Astrocyte (in vitro differentiated cells and primary cell): ENCODE results near the gene PAQR6. TPM values are rescaled to one million over a fixed set of nuclear protein-coding genes. Genes with fewer than 3 reads are reported as not detected.

ENCODE experiments used
- DNase-seq: peaks from one replicate; pipeline ENCODE4 v3.0.0-alpha.2; 2010; ENCODE audit warnings: low read depth
- FAIRE-seq: peaks from 2 replicates; lab custom pipeline; 2011; peaks lifted over from hg19 to GRCh38; lab: Jason Lieb, UNC
- H2AFZ ChIP-seq: 2 replicates; pipeline ENCODE4 v1.6.0; 2012; ENCODE audit warnings: low read depth, low read length, inconsistent platforms
- H3K27ac ChIP-seq: 2 replicates; pipeline ENCODE4 v1.5.1; 2011; ENCODE audit warnings: low read depth, low read length, inconsistent platforms
- H3K27me3 ChIP-seq: 2 replicates; pipeline ENCODE4 v1.6.0; 2011; ENCODE audit warnings: low read length, inconsistent platforms; ENCODE audit not compliant: insufficient read depth
- H3K36me3 ChIP-seq: 2 replicates; pipeline ENCODE4 v1.5.1; 2011; ENCODE audit warnings: low read length, inconsistent platforms; ENCODE audit not compliant: insufficient read depth
- H3K4me1 ChIP-seq: 2 replicates; pipeline ENCODE4 v1.5.1; 2011; ENCODE audit warnings: low read length, inconsistent platforms; ENCODE audit not compliant: insufficient read depth
- H3K4me2 ChIP-seq: 2 replicates; pipeline ENCODE4 v1.6.0; 2012; ENCODE audit warnings: low read length, inconsistent platforms
- H3K4me3 ChIP-seq: 2 replicates; pipeline ENCODE4 v1.5.1; 2011; ENCODE audit warnings: low read depth, mild to moderate bottlenecking, low read length, inconsistent platforms; ENCODE audit not compliant: insufficient read depth
- H3K79me2 ChIP-seq: 2 replicates; pipeline ENCODE4 v1.6.0; 2012; ENCODE audit warnings: mild to moderate bottlenecking, low read length, inconsistent platforms; ENCODE audit not compliant: insufficient read depth
- H3K9ac ChIP-seq: 2 replicates; pipeline ENCODE4 v1.6.0; 2012; ENCODE audit warnings: mild to moderate bottlenecking, low read length, inconsistent platforms
- H3K9me3 ChIP-seq: 2 replicates; pipeline ENCODE4 v1.5.1; 2012; ENCODE audit warnings: low read depth, mild to moderate bottlenecking, low read length, inconsistent platforms; ENCODE audit not compliant: insufficient read depth
- H4K20me1 ChIP-seq: 2 replicates; pipeline ENCODE4 v1.6.0; 2012; ENCODE audit warnings: low read length, inconsistent platforms; ENCODE audit not compliant: insufficient read depth
- H3K27ac Mint-ChIP-seq: one replicate; pipeline ENCODE4 v1.8.0; 2021; ENCODE audit warnings: mild to moderate bottlenecking, mixed read lengths; ENCODE audit not compliant: unreplicated experiment
- H3K27me3 Mint-ChIP-seq: one replicate; pipeline ENCODE4 v1.8.0; 2021; ENCODE audit warnings: low read depth, mixed read lengths; ENCODE audit not compliant: unreplicated experiment
- H3K36me3 Mint-ChIP-seq: one replicate; pipeline ENCODE4 v1.8.0; 2021; ENCODE audit warnings: low read depth, mixed read lengths; ENCODE audit not compliant: unreplicated experiment
- H3K4me1 Mint-ChIP-seq: one replicate; pipeline ENCODE4 v1.8.0; 2021; ENCODE audit warnings: low read depth, mixed read lengths; ENCODE audit not compliant: unreplicated experiment
- H3K4me3 Mint-ChIP-seq: one replicate; pipeline ENCODE4 v1.8.0; 2021; ENCODE audit warnings: mild to moderate bottlenecking, moderate library complexity, mixed read lengths; ENCODE audit not compliant: unreplicated experiment
- H3K9me3 Mint-ChIP-seq: one replicate; pipeline ENCODE4 v1.8.0; 2021; ENCODE audit warnings: mild to moderate bottlenecking, mixed read lengths; ENCODE audit not compliant: unreplicated experiment
- CTCF ChIP-seq: IDR thresholded peaks from 2 replicates; pipeline ENCODE4 v1.5.1; 2011; ENCODE audit warnings: low read depth, mild to moderate bottlenecking, inconsistent platforms, low read length, moderate library complexity; ENCODE audit not compliant: insufficient read depth
- EZH2 ChIP-seq: IDR thresholded peaks from 2 replicates; pipeline ENCODE4 v1.6.1; 2012; ENCODE audit warnings: mild to moderate bottlenecking, low read length, inconsistent platforms; ENCODE audit not compliant: insufficient read depth
- total RNA-seq: library from RNA; stranded (reverse); gene quantifications from 2 replicates; pipeline ENCODE4 v1.2.1, GENCODE V29; 2021

The PAQR6 gene
- total RNA-seq, 1 donor from 2014 or later: 7.2 TPM

- H3K4me1 ChIP-seq: peaks cover 20% of the 10 kb centered on the region
- peaks cover 9% of the 10 kb centered on the region for H3K79me2 ChIP-seq
- Mint-ChIP-seq H3K9me3 (no peaks in the 10 kb centered on the region), H3K4me1 (peaks cover 10% of the 10 kb centered on the region), H3K27ac (no peak overlapping the region), H3K27me3 (no peaks in the 10 kb centered on the region), H3K4me3 (no peak overlapping the region), H3K36me3 (peaks cover 45% of the 10 kb centered on the region)
- H3K9ac ChIP-seq: no peak overlapping the region
- DNase-seq (no peak), FAIRE-seq (no peak)
- no peak overlapping the region for H3K4me2 ChIP-seq
- H3K4me3 ChIP-seq: no peak overlapping the region
- H3K27me3 ChIP-seq: no peaks in the 10 kb centered on the region
- no peak overlapping the region for H2AFZ ChIP-seq
- peaks cover 52% of the 10 kb centered on the region for H3K36me3 ChIP-seq
- H3K27ac ChIP-seq: no peak overlapping the region
- no peak for TF ChIP-seq EZH2
- no peak for TF ChIP-seq CTCF
- no peaks in the 10 kb centered on the region for H3K9me3 ChIP-seq
- H4K20me1 ChIP-seq: peaks cover 69% of the 10 kb centered on the region
Observed at GRCh38 chr1:156266051-156266450, 18.2 kb upstream of the PAQR6 start.

- Mint-ChIP-seq H3K9me3 (no peaks in the 10 kb centered on the region), H3K27ac (no peak overlapping the region), H3K27me3 (no peaks in the 10 kb centered on the region), H3K4me3 (no peak overlapping the region), H3K36me3 (peaks cover 48% of the 10 kb centered on the region), H3K4me1 (peaks cover 5% of the 10 kb centered on the region)
- peak overlapping the region; percentile 61 for H3K27ac ChIP-seq
- H3K79me2 ChIP-seq: peaks cover 18% of the 10 kb centered on the region
- H3K4me2 ChIP-seq: peak overlapping the region; percentile 61
- no peak overlapping the region for H2AFZ ChIP-seq
- no peak overlapping the region for H3K4me3 ChIP-seq
- no peak for TF ChIP-seq EZH2
- peaks cover 15% of the 10 kb centered on the region for H3K4me1 ChIP-seq
- DNase-seq (no peak), FAIRE-seq (no peak)
- peaks cover 86% of the 10 kb centered on the region for H4K20me1 ChIP-seq
- H3K36me3 ChIP-seq: peaks cover 61% of the 10 kb centered on the region
- peak overlapping the region; percentile 28 for H3K9ac ChIP-seq
- H3K27me3 ChIP-seq: no peaks in the 10 kb centered on the region
- no peaks in the 10 kb centered on the region for H3K9me3 ChIP-seq
Observed at GRCh38 chr1:156263288-156263655, 15.4 kb upstream of the PAQR6 start.

GRCh38 chr1:156262461-156263287 lies 14.8 kb upstream of the PAQR6 start:
- H3K36me3 Mint-ChIP-seq: peaks cover 42% of the 10 kb centered on the region
- TF ChIP-seq EZH2 (no peak), CTCF (no peak)
- no peaks in the 10 kb centered on the region for H3K27me3 ChIP-seq
- DNase-seq: peak; percentile 90
- H3K4me3 Mint-ChIP-seq: no peak overlapping the region
- H3K4me3 ChIP-seq: no peak overlapping the region
- peaks cover 18% of the 10 kb centered on the region for H3K79me2 ChIP-seq
- H4K20me1 ChIP-seq: peaks cover 85% of the 10 kb centered on the region
- H3K27ac ChIP-seq: peak overlapping the region; percentile 61
- H3K4me1 Mint-ChIP-seq: peaks cover 4% of the 10 kb centered on the region
- H3K4me2 ChIP-seq: peak overlapping the region; percentile 61
- H3K9me3 ChIP-seq: no peaks in the 10 kb centered on the region
- H3K27me3 Mint-ChIP-seq: no peaks in the 10 kb centered on the region
- H3K9me3 Mint-ChIP-seq: no peaks in the 10 kb centered on the region
- H2AFZ ChIP-seq: no peak overlapping the region
- no peak overlapping the region for H3K27ac Mint-ChIP-seq
- peaks cover 61% of the 10 kb centered on the region for H3K36me3 ChIP-seq
- peak; percentile 83 for FAIRE-seq
- H3K9ac ChIP-seq: peak overlapping the region; percentile 42
- peaks cover 15% of the 10 kb centered on the region for H3K4me1 ChIP-seq
